HCT116 (cell line): ENCODE measurements around the gene COTL1.

Source experiments
- CTCF ChIP-seq, 3 experiments: fragments of 200-600 bp in 1 of 3; sonication (generic) in 1 of 3; IDR thresholded peaks in 2 of 3; conservative IDR thresholded peaks in 1 of 3; 2 replicates each; pipeline ENCODE4 v1.5.1; 2012 to 2017; ENCODE audit warnings: low read depth in 2 of 3, low read length in 2 of 3, antibody characterized with exemption in 1 of 3, borderline replicate concordance in 1 of 3, control low read depth in 1 of 3, mild to moderate bottlenecking in 1 of 3, mixed read lengths in 1 of 3, mixed run types in 1 of 3, moderate library complexity in 1 of 3; ENCODE audit not compliant: insufficient read depth in 1 of 3
- EZH2 ChIP-seq: fragments of 200-600 bp; sonication (generic); IDR thresholded peaks from 2 replicates; pipeline ENCODE4 v1.6.1; 2017; ENCODE audit warnings: antibody characterized with exemption, mixed run types
- MAX ChIP-seq: IDR thresholded peaks from 2 replicates; pipeline ENCODE4 v1.6.1; 2012
- POLR2A ChIP-seq: IDR thresholded peaks from 2 replicates; pipeline ENCODE4 v1.7.0; 2011; ENCODE audit warnings: borderline replicate concordance; ENCODE audit not compliant: insufficient read depth, insufficient read length; ENCODE audit errors: extremely low read depth
- POLR2AphosphoS5 ChIP-seq: IDR thresholded peaks from 2 replicates; pipeline ENCODE4 v1.6.1; 2011; ENCODE audit warnings: mild to moderate bottlenecking, low read depth, low read length, moderate library complexity
- REST ChIP-seq: IDR thresholded peaks from 2 replicates; pipeline ENCODE4 v1.6.1; 2012; ENCODE audit warnings: low read depth
- YY1 ChIP-seq: IDR thresholded peaks from 2 replicates; pipeline ENCODE4 v1.6.1; 2011; ENCODE audit warnings: low read length, low read depth, moderate library complexity, mild to moderate bottlenecking; ENCODE audit not compliant: insufficient replicate concordance; ENCODE audit errors: extremely low read depth

GRCh38 chr16:84582958-84583516 is 34.8 kb downstream of the COTL1 start:
- TF ChIP-seq CTCF (IDR thresholded peaks at IDR 0.05 in 2 of 3, conservative IDR thresholded peaks at IDR 0.05 in 1 of 3; ENCODE audit: borderline replicate concordance in 1 of 3, insufficient read depth in 1 of 3, low read depth in 2 of 3, low read length in 2 of 3) (no peak), EZH2 (no peak), POLR2A (no peak), REST (no peak), YY1 (no peak), POLR2AphosphoS5 (no peak), MAX (no peak)
